ENCODE measurements around the gene WSB1. TPM values are rescaled to one million over a fixed set of nuclear protein-coding genes. Genes with fewer than 3 reads are reported as not detected.
"Not testable (repeated sequence)": the region's sequence is repeated elsewhere in the genome, so short reads cannot be mapped to it uniquely, and the experiment has no call there.

WSB1 gene
- total and polyA plus RNA-seq, 4 donors = 245 to 335 (median 256) TPM

DNA sequence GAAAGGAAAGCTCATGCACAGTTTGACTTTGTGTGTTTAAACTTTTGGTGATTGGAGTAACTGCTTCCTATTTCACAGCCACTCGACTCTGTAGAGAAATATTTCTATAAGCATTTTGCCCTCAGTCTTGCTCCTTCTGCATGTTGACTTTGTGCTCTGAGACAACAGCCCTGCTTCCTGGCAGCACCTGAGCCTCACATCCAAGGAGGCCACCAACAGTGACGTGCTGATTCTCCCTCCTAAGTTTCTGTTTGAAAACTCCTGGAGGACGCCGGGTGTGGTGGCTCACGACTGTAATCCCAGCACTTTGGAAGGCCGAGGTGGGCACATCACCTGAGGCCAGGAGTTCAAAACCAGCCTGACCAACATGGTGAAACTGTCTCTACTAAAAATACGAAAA is 23.9 kb upstream of the WSB1 start:
- Histone ChIP-seq H3K27ac (ENCODE audit: low read depth, low read length) (no peak overlapping the region), H3K27me3 (ENCODE audit: control insufficient read depth, insufficient read depth, low read length) (no peaks in the 10 kb centered on the region), H3K4me1 (ENCODE audit: control insufficient read depth, insufficient read depth, low read length) (no peaks in the 10 kb centered on the region), H3K4me3 (ENCODE audit: low read depth, low read length) (no peak overlapping the region), H3K9me3 (ENCODE audit: control insufficient read depth, insufficient read depth, low read length) (no peaks in the 10 kb centered on the region), H3K36me3 (ENCODE audit: control insufficient read depth, insufficient read depth, low read length) (no peaks in the 10 kb centered on the region)
- no peak for DNase-seq (ENCODE audit: low read depth in 4 of 6, low spot score in 6 of 6)
- 89% methylated on average over 5 of the region's 7 CpGs for WGBS (ENCODE audit: insufficient coverage)

GRCh38 chr17:27276653-27277156 is 17.2 kb upstream of the WSB1 start:
- WGBS (ENCODE audit: insufficient coverage) = 41% methylated on average over 6 of the region's 14 CpGs
- H3K4me3 ChIP-seq (ENCODE audit: low read depth, low read length) = no peak overlapping the region
- no peaks in the 10 kb centered on the region for H3K36me3 ChIP-seq (ENCODE audit: control insufficient read depth, insufficient read depth, low read length)
- H3K27me3 ChIP-seq (ENCODE audit: control insufficient read depth, insufficient read depth, low read length) = no peaks in the 10 kb centered on the region
- no peak overlapping the region for H3K27ac ChIP-seq (ENCODE audit: low read depth, low read length)
- DNase-seq (ENCODE audit: low read depth in 4 of 6, low spot score in 6 of 6) = peak in 1 of 6 donors; percentile 62
- H3K4me1 ChIP-seq (ENCODE audit: control insufficient read depth, insufficient read depth, low read length) = no peaks in the 10 kb centered on the region
- H3K9me3 ChIP-seq (ENCODE audit: control insufficient read depth, insufficient read depth, low read length) = no peaks in the 10 kb centered on the region

- H3K4me3 ChIP-seq (ENCODE audit: low read depth, low read length); H3K36me3 ChIP-seq (ENCODE audit: control insufficient read depth, insufficient read depth, low read length); DNase-seq (ENCODE audit: low read depth in 4 of 6, low spot score in 6 of 6); H3K27ac ChIP-seq (ENCODE audit: low read depth, low read length); H3K9me3 ChIP-seq (ENCODE audit: control insufficient read depth, insufficient read depth, low read length); H3K4me1 ChIP-seq (ENCODE audit: control insufficient read depth, insufficient read depth, low read length); H3K27me3 ChIP-seq (ENCODE audit: control insufficient read depth, insufficient read depth, low read length): not testable (repeated sequence)
- WGBS (ENCODE audit: insufficient coverage) = 97% methylated on average over 3 of the region's 3 CpGs
Observed at GRCh38 chr17:27279132-27279531, 14.8 kb upstream of the WSB1 start.

DNA sequence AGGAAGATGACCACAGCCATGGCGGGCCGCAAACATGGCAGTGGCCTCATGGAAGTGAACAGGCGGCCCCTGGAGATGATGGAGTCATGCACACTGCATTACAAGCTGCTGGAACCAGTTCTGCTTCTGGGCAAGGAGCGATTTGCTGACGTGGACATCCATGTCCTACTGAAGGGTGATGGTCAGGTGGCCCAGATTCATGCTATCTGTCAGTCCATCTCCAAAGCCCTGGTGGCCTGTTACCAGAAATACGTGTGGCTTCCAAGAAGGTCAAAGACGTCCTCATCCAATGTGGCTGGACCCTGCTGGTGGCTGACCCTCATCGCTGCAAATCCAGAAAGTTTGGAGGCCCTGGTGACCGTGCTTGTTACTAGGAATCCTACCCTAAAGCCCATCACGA is 13.4 kb upstream of the WSB1 start:
- no peaks in the 10 kb centered on the region for H3K4me1 ChIP-seq (ENCODE audit: control insufficient read depth, insufficient read depth, low read length)
- WGBS (ENCODE audit: insufficient coverage) = 98% methylated on average over 8 of the region's 10 CpGs
- no peak for DNase-seq (ENCODE audit: low read depth in 4 of 6, low spot score in 6 of 6)

DNA sequence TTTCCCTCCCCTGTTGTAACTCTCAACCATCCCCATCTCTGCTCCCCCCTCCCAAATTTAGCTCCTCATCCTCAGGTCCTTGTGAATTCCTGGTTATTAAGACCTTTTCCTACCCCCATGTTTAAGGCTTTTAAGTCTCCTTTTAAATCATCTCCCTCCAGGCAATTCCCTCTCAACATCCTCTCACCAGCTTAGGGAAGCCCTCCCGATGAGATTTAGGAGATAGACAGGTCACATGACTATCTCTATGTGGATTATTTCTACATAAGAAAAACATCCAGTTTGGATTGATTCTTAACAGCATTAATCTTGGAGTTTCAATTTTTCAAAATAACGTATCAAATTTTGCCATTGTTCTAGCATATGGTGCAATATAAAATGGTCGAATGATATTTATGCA is 12.5 kb upstream of the WSB1 start:
- H3K9me3 ChIP-seq (ENCODE audit: control insufficient read depth, insufficient read depth, low read length) = no peaks in the 10 kb centered on the region
- DNase-seq (ENCODE audit: low read depth in 4 of 6, low spot score in 6 of 6) = no peak
- 95% methylated on average over 2 of the region's 3 CpGs for WGBS (ENCODE audit: insufficient coverage)
- no peaks in the 10 kb centered on the region for H3K36me3 ChIP-seq (ENCODE audit: control insufficient read depth, insufficient read depth, low read length)
- no peaks in the 10 kb centered on the region for H3K27me3 ChIP-seq (ENCODE audit: control insufficient read depth, insufficient read depth, low read length)
- no peak overlapping the region for H3K27ac ChIP-seq (ENCODE audit: low read depth, low read length)
- H3K4me1 ChIP-seq (ENCODE audit: control insufficient read depth, insufficient read depth, low read length) = no peaks in the 10 kb centered on the region
- no peak overlapping the region for H3K4me3 ChIP-seq (ENCODE audit: low read depth, low read length)

More for the DNA sequence above, 13.4 kb upstream of the WSB1 start:
- H3K36me3 ChIP-seq (ENCODE audit: control insufficient read depth, insufficient read depth, low read length) = no peaks in the 10 kb centered on the region
- no peak overlapping the region for H3K27ac ChIP-seq (ENCODE audit: low read depth, low read length)
- H3K4me3 ChIP-seq (ENCODE audit: low read depth, low read length) = no peak overlapping the region
- no peaks in the 10 kb centered on the region for H3K9me3 ChIP-seq (ENCODE audit: control insufficient read depth, insufficient read depth, low read length)
- H3K27me3 ChIP-seq (ENCODE audit: control insufficient read depth, insufficient read depth, low read length) = no peaks in the 10 kb centered on the region

DNA sequence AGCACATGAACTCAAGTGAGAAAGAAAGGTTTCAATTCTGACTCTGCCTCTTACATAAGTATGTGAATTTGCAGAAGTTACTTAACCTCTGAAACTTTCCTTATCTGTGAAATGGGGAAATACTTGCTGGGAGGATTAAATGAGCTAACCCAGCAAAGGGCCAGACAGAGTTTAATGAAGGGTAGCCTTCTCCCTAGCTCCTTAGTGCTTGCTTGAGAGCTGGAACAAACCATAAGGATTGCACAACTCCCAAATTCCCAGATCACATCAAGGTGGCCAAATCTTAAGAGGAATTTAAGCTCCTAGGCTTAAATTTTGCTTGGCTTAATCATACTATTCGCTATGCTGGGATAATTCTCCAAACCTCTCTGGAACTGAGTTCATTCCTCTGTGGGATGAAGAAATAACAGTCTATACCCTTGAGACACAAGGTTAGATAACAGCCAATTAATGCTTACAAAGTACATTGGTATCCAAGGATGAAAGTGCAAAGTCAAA is 11.8 kb upstream of the WSB1 start:
- no CpG with 5 or more reads among the region's 1 CpG for WGBS (ENCODE audit: insufficient coverage)
- no peak overlapping the region for H3K4me3 ChIP-seq (ENCODE audit: low read depth, low read length)
- no peaks in the 10 kb centered on the region for H3K36me3 ChIP-seq (ENCODE audit: control insufficient read depth, insufficient read depth, low read length)
- no peaks in the 10 kb centered on the region for H3K4me1 ChIP-seq (ENCODE audit: control insufficient read depth, insufficient read depth, low read length)
- no peaks in the 10 kb centered on the region for H3K9me3 ChIP-seq (ENCODE audit: control insufficient read depth, insufficient read depth, low read length)
- DNase-seq (ENCODE audit: low read depth in 4 of 6, low spot score in 6 of 6) = no peak
- no peak overlapping the region for H3K27ac ChIP-seq (ENCODE audit: low read depth, low read length)
- H3K27me3 ChIP-seq (ENCODE audit: control insufficient read depth, insufficient read depth, low read length) = no peaks in the 10 kb centered on the region

DNA sequence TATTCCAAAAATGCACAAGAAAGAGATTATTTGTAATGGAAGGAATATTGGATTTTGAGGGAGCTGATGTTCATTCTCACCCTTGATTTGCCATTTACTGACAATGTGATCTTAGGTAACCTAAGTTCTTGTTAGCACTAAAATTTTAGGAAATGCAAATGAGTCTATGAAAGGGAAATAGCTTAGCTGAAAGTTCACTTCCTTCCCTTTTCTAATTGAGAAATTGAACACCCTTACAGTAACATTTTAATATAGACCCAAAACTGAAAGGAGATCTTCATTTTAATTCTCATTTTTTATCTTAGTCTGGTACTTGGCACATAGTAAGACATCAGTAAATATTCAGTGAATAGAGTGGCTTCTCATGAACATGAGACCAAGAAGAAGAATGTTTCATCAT is 10.9 kb upstream of the WSB1 start:
- DNase-seq (ENCODE audit: low read depth in 4 of 6, low spot score in 6 of 6) = no peak
- Histone ChIP-seq H3K27ac (ENCODE audit: low read depth, low read length) (no peak overlapping the region), H3K36me3 (ENCODE audit: control insufficient read depth, insufficient read depth, low read length) (no peaks in the 10 kb centered on the region), H3K9me3 (ENCODE audit: control insufficient read depth, insufficient read depth, low read length) (no peaks in the 10 kb centered on the region), H3K27me3 (ENCODE audit: control insufficient read depth, insufficient read depth, low read length) (no peaks in the 10 kb centered on the region), H3K4me3 (ENCODE audit: low read depth, low read length) (no peak overlapping the region), H3K4me1 (ENCODE audit: control insufficient read depth, insufficient read depth, low read length) (no peaks in the 10 kb centered on the region)

- H3K4me3 ChIP-seq (ENCODE audit: low read depth, low read length) = no peak overlapping the region
- no peak overlapping the region for H3K27ac ChIP-seq (ENCODE audit: low read depth, low read length)
- H3K4me1 ChIP-seq (ENCODE audit: control insufficient read depth, insufficient read depth, low read length) = no peaks in the 10 kb centered on the region
- H3K9me3 ChIP-seq (ENCODE audit: control insufficient read depth, insufficient read depth, low read length) = no peaks in the 10 kb centered on the region
- H3K36me3 ChIP-seq (ENCODE audit: control insufficient read depth, insufficient read depth, low read length) = no peaks in the 10 kb centered on the region
- no peaks in the 10 kb centered on the region for H3K27me3 ChIP-seq (ENCODE audit: control insufficient read depth, insufficient read depth, low read length)
- no peak for DNase-seq (ENCODE audit: low read depth in 4 of 6, low spot score in 6 of 6)
Observed at GRCh38 chr17:27283751-27284150, 10.2 kb upstream of the WSB1 start.

DNA sequence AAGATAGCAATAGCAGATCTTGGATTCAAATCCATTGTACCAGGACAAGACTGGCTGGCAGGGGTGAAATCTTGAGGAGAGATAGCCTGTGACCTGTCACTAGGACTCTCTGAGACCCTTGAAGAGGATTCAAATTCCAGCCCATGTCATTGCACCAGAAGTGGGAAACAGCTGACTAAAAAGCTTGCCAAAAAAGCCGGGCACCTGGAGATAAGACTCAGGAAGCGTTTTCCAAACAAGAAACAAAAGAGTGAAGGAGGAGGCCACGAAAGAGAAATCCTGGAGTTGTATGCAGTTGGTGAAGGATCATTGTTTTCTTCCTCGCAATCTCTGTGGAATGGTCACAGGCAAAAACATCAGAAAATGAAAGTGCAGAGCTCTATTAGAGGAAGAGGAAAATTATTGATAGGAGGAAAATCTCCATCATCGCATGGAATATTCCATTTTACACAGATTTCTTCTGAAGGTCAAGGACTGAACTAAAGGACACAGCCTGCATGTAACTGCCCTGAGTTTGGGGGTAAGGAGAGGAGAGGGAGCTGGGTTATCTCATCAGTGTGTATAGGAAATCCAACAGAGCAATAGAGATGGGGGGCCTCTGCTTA is 9.0 kb upstream of the WSB1 start:
- no peak overlapping the region for H3K4me3 ChIP-seq (ENCODE audit: low read depth, low read length)
- no peaks in the 10 kb centered on the region for H3K4me1 ChIP-seq (ENCODE audit: control insufficient read depth, insufficient read depth, low read length)
- H3K9me3 ChIP-seq (ENCODE audit: control insufficient read depth, insufficient read depth, low read length) = no peaks in the 10 kb centered on the region
- no peak overlapping the region for H3K27ac ChIP-seq (ENCODE audit: low read depth, low read length)
- no peaks in the 10 kb centered on the region for H3K27me3 ChIP-seq (ENCODE audit: control insufficient read depth, insufficient read depth, low read length)
- 65% methylated on average over 4 of the region's 5 CpGs for WGBS (ENCODE audit: insufficient coverage)
- H3K36me3 ChIP-seq (ENCODE audit: control insufficient read depth, insufficient read depth, low read length) = no peaks in the 10 kb centered on the region
- DNase-seq (ENCODE audit: low read depth in 4 of 6, low spot score in 6 of 6) = no peak

- WGBS (ENCODE audit: insufficient coverage) = 83% methylated on average over 1 of the region's 2 CpGs
Observed at GRCh38 chr17:27285516-27285915, 8.4 kb upstream of the WSB1 start.

More at GRCh38 chr17:27285516-27285915, 8.4 kb upstream of the WSB1 start:
- Histone ChIP-seq H3K27ac (ENCODE audit: low read depth, low read length) (no peak overlapping the region), H3K4me1 (ENCODE audit: control insufficient read depth, insufficient read depth, low read length) (no peaks in the 10 kb centered on the region), H3K9me3 (ENCODE audit: control insufficient read depth, insufficient read depth, low read length) (no peaks in the 10 kb centered on the region), H3K36me3 (ENCODE audit: control insufficient read depth, insufficient read depth, low read length) (no peaks in the 10 kb centered on the region), H3K4me3 (ENCODE audit: low read depth, low read length) (no peak overlapping the region), H3K27me3 (ENCODE audit: control insufficient read depth, insufficient read depth, low read length) (no peaks in the 10 kb centered on the region)
- no peak for DNase-seq (ENCODE audit: low read depth in 4 of 6, low spot score in 6 of 6)

Measured in spinal cord (tissue), 10 donors.